ENCODE data around the gene THSD1. TPM values are rescaled to one million over a fixed set of nuclear protein-coding genes. Genes with fewer than 3 reads are reported as not detected.

Gene THSD1
- total RNA-seq (6.4 TPM), polyA plus RNA-seq (ENCODE audit: insufficient read depth, low read depth, low replicate concordance) (2.2 TPM)
- long read RNA-seq, donor 1, result 0 reads
- long read RNA-seq, donor 2, partial matches to known transcripts, result 0 of 3 reads
- long read RNA-seq, donor 2, other reads (novel, unspliced or antisense), result 0 of 3 reads
- long read RNA-seq, donor 3, partial matches to known transcripts, result 0 of 1 reads
- long read RNA-seq, donor 3, other reads (novel, unspliced or antisense), result 0 of 1 reads
- long read RNA-seq, donor 4, partial matches to known transcripts, result 5 of 7 reads
- long read RNA-seq, donor 4, other reads (novel, unspliced or antisense), result 0 of 7 reads
- long read RNA-seq, donor 5, result 0 reads
- long read RNA-seq, donor 6, result 0 reads
- long read RNA-seq, donor 7, partial matches to known transcripts, result 1 of 5 reads
- long read RNA-seq, donor 7, other reads (novel, unspliced or antisense), result 1 of 5 reads
- long read RNA-seq, donor 8, result 0 reads
- long read RNA-seq, donor 9, result 0 reads
- long read RNA-seq, donor 10, partial matches to known transcripts, result 0 of 3 reads
- long read RNA-seq, donor 10, other reads (novel, unspliced or antisense), result 0 of 3 reads

GRCh38 chr13:52405767-52406494 is at the start of gene THSD1:
Gene THSD1 (minus strand): TSS chr13:52406172. CDS start chr13:52402600, 3,572 bp downstream.
- Histone ChIP-seq H3K4me3 (ENCODE audit: low read length in 3 of 3) (peak within 1 kb of the TSS; percentile 35 to 59 (median 41)), H3K27me3 (ENCODE audit: control insufficient read depth, insufficient read depth, low read length) (peaks cover 6% of the 10 kb centered on the region), H3K4me1 (ENCODE audit: control insufficient read depth in 2 of 3, insufficient read depth in 2 of 3, low read depth in 1 of 3, low read length in 3 of 3) (peaks cover 0 to 10% (median 0%) of the 10 kb centered on the region in 3 donors), H3K9ac (ENCODE audit: low read length in 3 of 3) (no peak within 1 kb of the TSS), H3K36me3 (ENCODE audit: control insufficient read depth in 2 of 3, insufficient read depth in 3 of 3, low read length in 3 of 3) (no peaks in the 10 kb centered on the region), H3K9me3 (ENCODE audit: control insufficient read depth in 2 of 3, insufficient read depth in 1 of 3, low read length in 3 of 3) (no peaks in the 10 kb centered on the region), H3K27ac (ENCODE audit: low read depth in 2 of 2, low read length in 2 of 2) (peak within 1 kb of the TSS in 1 of 2 donors; percentile 36)
- intact Hi-C loops (cut with DNase I), result no loop called here
- no peak for TF ChIP-seq CTCF (IDR thresholded peaks at IDR 0.05; ENCODE audit: borderline replicate concordance, extremely low read depth, insufficient read depth)
- FAIRE-seq, result no peak
- peak; percentile 26 to 86 (median 66) for DNase-seq

- FAIRE-seq, result no peak
- Histone ChIP-seq H3K9ac (ENCODE audit: low read length in 3 of 3) (peak overlapping the region in 2 of 3 donors; percentile 43 to 81), H3K9me3 (ENCODE audit: control insufficient read depth in 2 of 3, insufficient read depth in 1 of 3, low read length in 3 of 3) (no peaks in the 10 kb centered on the region), H3K4me1 (ENCODE audit: control insufficient read depth in 2 of 3, insufficient read depth in 2 of 3, low read depth in 1 of 3, low read length in 3 of 3) (peaks cover 0 to 4% (median 4%) of the 10 kb centered on the region in 3 donors), H3K27ac (ENCODE audit: low read depth in 2 of 2, low read length in 2 of 2) (peak overlapping the region; percentile 68 to 79), H3K27me3 (ENCODE audit: control insufficient read depth, insufficient read depth, low read length) (no peaks in the 10 kb centered on the region), H3K36me3 (ENCODE audit: control insufficient read depth in 2 of 3, insufficient read depth in 3 of 3, low read length in 3 of 3) (no peaks in the 10 kb centered on the region), H3K4me3 (ENCODE audit: low read length in 3 of 3) (peak overlapping the region; percentile 86 to 95 (median 94))
- intact Hi-C loops (cut with DNase I), result no loop called here
- peak; percentile 84 to 94 (median 94) for DNase-seq
- TF ChIP-seq CTCF (IDR thresholded peaks at IDR 0.05; ENCODE audit: borderline replicate concordance, extremely low read depth, insufficient read depth), result no peak
Measured at GRCh38 chr13:52455677-52456041, 49.7 kb upstream of the THSD1 start.

GRCh38 chr13:52454820-52455676 is 49.1 kb upstream of the THSD1 start, which contains the start of gene CKAP2:
Gene CKAP2 (plus strand): TSS chr13:52455478. CDS start chr13:52455557, 79 bp downstream.
- Histone ChIP-seq H3K27me3 (ENCODE audit: control insufficient read depth, insufficient read depth, low read length) (no peaks in the 10 kb centered on the region), H3K4me1 (ENCODE audit: control insufficient read depth in 2 of 3, insufficient read depth in 2 of 3, low read depth in 1 of 3, low read length in 3 of 3) (peaks cover 0 to 4% (median 4%) of the 10 kb centered on the region in 3 donors), H3K27ac (ENCODE audit: low read depth in 2 of 2, low read length in 2 of 2) (peak within 1 kb of the TSS; percentile 78 to 79), H3K36me3 (ENCODE audit: control insufficient read depth in 2 of 3, insufficient read depth in 3 of 3, low read length in 3 of 3) (no peaks in the 10 kb centered on the region), H3K9me3 (ENCODE audit: control insufficient read depth in 2 of 3, insufficient read depth in 1 of 3, low read length in 3 of 3) (no peaks in the 10 kb centered on the region), H3K9ac (ENCODE audit: low read length in 3 of 3) (peak within 1 kb of the TSS; percentile 31 to 93 (median 86)), H3K4me3 (ENCODE audit: low read length in 3 of 3) (peak within 1 kb of the TSS; percentile 86 to 95 (median 94))
- FAIRE-seq (no peak), DNase-seq (peak; percentile 96 to 98 (median 97))
- no peak for TF ChIP-seq CTCF (IDR thresholded peaks at IDR 0.05; ENCODE audit: borderline replicate concordance, extremely low read depth, insufficient read depth)
- intact Hi-C loops (cut with DNase I), result no loop called here

All from kidney (tissue), 22 donors.